A204.1 (cell line): ENCODE data around the gene TENM3.

Source experiments
- FAIRE-seq: peaks from 2 replicates; lab custom pipeline; 2012; peaks lifted over from hg19 to GRCh38; lab: Jason Lieb, UNC

The TENM3 gene

GRCh38 chr4:182291175-182291574, 48.0 kb downstream of the TENM3 start:
- FAIRE-seq, result no peak

- FAIRE-seq, result no peak
Observed at GRCh38 chr4:182291597-182292270, 48.5 kb downstream of the TENM3 start.

GRCh38 chr4:182292612-182293011, 49.4 kb downstream of the TENM3 start:
- FAIRE-seq, result no peak

- FAIRE-seq, result no peak
Observed at GRCh38 chr4:182293691-182294255, 50.6 kb downstream of the TENM3 start.

GRCh38 chr4:182294451-182294850, 51.2 kb downstream of the TENM3 start:
- no peak for FAIRE-seq

GRCh38 chr4:182297659-182298058, 54.5 kb downstream of the TENM3 start:
- no peak for FAIRE-seq

- no peak for FAIRE-seq
Observed at GRCh38 chr4:182301736-182302135, 58.5 kb downstream of the TENM3 start.

GRCh38 chr4:182303847-182304246, 60.6 kb downstream of the TENM3 start:
- FAIRE-seq, result no peak

- FAIRE-seq, result no peak
Observed at GRCh38 chr4:182306792-182307507, 63.7 kb downstream of the TENM3 start.

- FAIRE-seq, result no peak
Observed at GRCh38 chr4:182307746-182308145, 64.5 kb downstream of the TENM3 start.

GRCh38 chr4:182309877-182310276, 66.7 kb downstream of the TENM3 start:
- no peak for FAIRE-seq

GRCh38 chr4:182310316-182310715, 67.1 kb downstream of the TENM3 start:
- no peak for FAIRE-seq

GRCh38 chr4:182310962-182311361, 67.8 kb downstream of the TENM3 start:
- FAIRE-seq, result no peak

GRCh38 chr4:182314537-182314936, 71.3 kb downstream of the TENM3 start:
- FAIRE-seq, result no peak

GRCh38 chr4:182318256-182318655, 75.1 kb downstream of the TENM3 start:
- no peak for FAIRE-seq

GRCh38 chr4:182320092-182320491, 76.9 kb downstream of the TENM3 start:
- no peak for FAIRE-seq

- FAIRE-seq, result no peak
Observed at GRCh38 chr4:182320580-182320979, 77.4 kb downstream of the TENM3 start.

GRCh38 chr4:182324282-182324681, 81.1 kb downstream of the TENM3 start:
- FAIRE-seq, result no peak

- FAIRE-seq, result no peak
Observed at GRCh38 chr4:182325397-182325796, 82.2 kb downstream of the TENM3 start.

- no peak for FAIRE-seq
Observed at GRCh38 chr4:182325848-182326255, 82.7 kb downstream of the TENM3 start.

GRCh38 chr4:182328505-182328904, 85.3 kb downstream of the TENM3 start:
- FAIRE-seq, result no peak

- no peak for FAIRE-seq
Observed at GRCh38 chr4:182337366-182337765, 94.2 kb downstream of the TENM3 start.

- no peak for FAIRE-seq
Observed at GRCh38 chr4:182338063-182338462, 94.9 kb downstream of the TENM3 start.

GRCh38 chr4:182338746-182339145, 95.5 kb downstream of the TENM3 start:
- no peak for FAIRE-seq
